Nasal cavity respiratory epithelium epithelial cell of viscerocranial mucosa (primary cell): ENCODE results near the gene MACROH2A1. TPM values are rescaled to one million over a fixed set of nuclear protein-coding genes. Genes with fewer than 3 reads are reported as not detected.

Experiments used
- total RNA-seq: library from RNA; depleted of rRNA; stranded (reverse); fragments of >200 nt; gene quantifications from 2 replicates; pipeline ENCODE4 v1.2.3, GENCODE V29; 2014

MACROH2A1 gene
- 172 and 271 TPM in 2 replicates for total RNA-seq

GRCh38 chr5:135398855-135399793 is at the start of gene MACROH2A1:
Gene MACROH2A1, minus strand, starts transcription at chr5:135399231. Its CDS starts 10,138 bp downstream, at chr5:135389093.

GRCh38 chr5:135447298-135447929 is 48.4 kb upstream of the MACROH2A1 start, which contains the start of gene DCANP1:
Gene DCANP1, minus strand, starts transcription at chr5:135447348. Its CDS starts 240 bp downstream, at chr5:135447108.

Other genes starting within 250 kb of the MACROH2A1 start
- not detected in 2 replicates for gene DCANP1, start 48.1 kb upstream of the MACROH2A1 start, total RNA-seq
- gene TIFAB, start 53.1 kb upstream of the MACROH2A1 start, total RNA-seq, result not detected in 2 replicates
- not detected in 2 replicates for gene NEUROG1, start 136.7 kb upstream of the MACROH2A1 start, total RNA-seq
- 0.34 and 6.5 TPM in 2 replicates for gene CXCL14, start 179.8 kb upstream of the MACROH2A1 start, total RNA-seq